NK-92 (cell line): ENCODE data around the gene PDILT.
"Not testable (repeated sequence)": the region's sequence is repeated elsewhere in the genome, so short reads cannot be mapped to it uniquely, and the experiment has no call there.

Experiments
- DNase-seq: peaks from one replicate; lab custom pipeline; 2025; ENCODE audit not compliant: unreplicated experiment; lab: John Stamatoyannopoulos, UW

Gene PDILT

GRCh38 chr16:20326321-20326720, 78.2 kb downstream of the PDILT start:
- no peak for DNase-seq

GRCh38 chr16:20325005-20325404, 79.5 kb downstream of the PDILT start:
- no peak for DNase-seq

GRCh38 chr16:20323591-20324117, 80.9 kb downstream of the PDILT start:
- no peak for DNase-seq

GRCh38 chr16:20322696-20323095, 81.8 kb downstream of the PDILT start:
- DNase-seq, result no peak

GRCh38 chr16:20321671-20322070, 82.9 kb downstream of the PDILT start:
- DNase-seq, result no peak

- DNase-seq, result not testable (repeated sequence)
These were observed 83.5 kb downstream of the PDILT start for GRCh38 chr16:20321051-20321450.

- no peak for DNase-seq
These were observed 83.9 kb downstream of the PDILT start for GRCh38 chr16:20320592-20320991.

GRCh38 chr16:20320178-20320577, 84.4 kb downstream of the PDILT start:
- no peak for DNase-seq

- no peak for DNase-seq
These were observed 85.1 kb downstream of the PDILT start for GRCh38 chr16:20319406-20319805.

- DNase-seq, result no peak
These were observed 86.1 kb downstream of the PDILT start for GRCh38 chr16:20318437-20318836.

- DNase-seq, result no peak
These were observed 86.5 kb downstream of the PDILT start for GRCh38 chr16:20318006-20318405.

GRCh38 chr16:20317117-20317516, 87.4 kb downstream of the PDILT start:
- no peak for DNase-seq

GRCh38 chr16:20316715-20317114, 87.8 kb downstream of the PDILT start:
- DNase-seq, result no peak

GRCh38 chr16:20315764-20316163, 88.8 kb downstream of the PDILT start:
- no peak for DNase-seq

GRCh38 chr16:20314575-20314974, 90.0 kb downstream of the PDILT start:
- DNase-seq, result no peak

- no peak for DNase-seq
These were observed 90.8 kb downstream of the PDILT start for GRCh38 chr16:20313741-20314140.

- not testable (repeated sequence) for DNase-seq
These were observed 91.9 kb downstream of the PDILT start for GRCh38 chr16:20312536-20313095.

GRCh38 chr16:20311548-20311947, 93.0 kb downstream of the PDILT start:
- DNase-seq, result no peak

GRCh38 chr16:20310421-20311395, 93.8 kb downstream of the PDILT start:
- DNase-seq, result no peak

- no peak for DNase-seq
These were observed 94.8 kb downstream of the PDILT start for GRCh38 chr16:20309786-20310185.
